Stomach (tissue), 9 donors: ENCODE measurements around the gene WDR76. TPM values are rescaled to one million over a fixed set of nuclear protein-coding genes. Genes with fewer than 3 reads are reported as not detected.
"Not testable (repeated sequence)": the region's sequence is repeated elsewhere in the genome, so short reads cannot be mapped to it uniquely, and the experiment has no call there.

Experiments
- DNase-seq, 2 donors: peaks; one replicate each; pipeline versions ENCODE4 v3.0.0 to v3.0.0-alpha.2; 2013 to 2019
- H3K27ac ChIP-seq, 5 donors: fragments of 200-600 bp in 4 of 5; sonication (generic) in 4 of 5; one replicate each; pipeline ENCODE4 v1.5.1; 2013 to 2019; ENCODE audit warnings: mild to moderate bottlenecking in 1 of 5, moderate library complexity in 1 of 5
- H3K27me3 ChIP-seq, 3 donors: fragments of 200-600 bp; sonication (generic); one replicate each; pipeline ENCODE4 v1.5.1; 2017 to 2019; ENCODE audit warnings: mixed run types in 1 of 3
- H3K36me3 ChIP-seq, 4 donors: fragments of 200-600 bp; sonication (generic); 1 replicate in 3 of 4; 2 replicates in 1 of 4; pipeline ENCODE4 v1.5.1; 2016 to 2019
- H3K4me1 ChIP-seq, 4 donors: fragments of 200-600 bp; sonication (generic); one replicate each; pipeline ENCODE4 v1.5.1; 2016 to 2019
- H3K4me3 ChIP-seq, 4 donors: fragments of 200-600 bp; sonication (generic) in 3 of 4; one replicate each; pipeline ENCODE4 v1.5.1; 2016 to 2019; ENCODE audit warnings: mild to moderate bottlenecking in 1 of 4
- H3K9me3 ChIP-seq, 4 donors: fragments of 200-600 bp; sonication (generic); one replicate each; pipeline ENCODE4 v1.5.1; 2016 to 2019
- EP300 ChIP-seq: sonication (generic); formaldehyde crosslinking; IDR thresholded peaks from one replicate; pipeline ENCODE4 v1.6.1; 2017; ENCODE audit warnings: antibody characterized with exemption
- POLR2A ChIP-seq, 4 donors: fragments of 450-650 bp; IDR thresholded peaks; one replicate each; pipeline ENCODE4 v1.6.1; 2016; ENCODE audit warnings: antibody characterized with exemption in 4 of 4, control low read depth in 2 of 4, mild to moderate bottlenecking in 1 of 4, moderate library complexity in 1 of 4
- POLR2AphosphoS5 ChIP-seq, 3 donors: sonication (generic); formaldehyde crosslinking; IDR thresholded peaks; one replicate each; pipeline ENCODE4 v1.6.1; 2016; ENCODE audit warnings: antibody characterized with exemption in 3 of 3
- WGBS, 5 donors: extraction: QIAGEN DNeasy Blood & Tissue Kit in 3 of 5; methylation state at CpG; one replicate each; pipeline versions ENCODE4 v1.1.5 to v1.1.7; 2013 to 2018; 5-methylcytosine and 5-hydroxymethylcytosine counted together
- intact Hi-C: fragments of 100-400 bp; cut with DNase I; formaldehyde crosslinking; loops from one replicate; pipeline ENCODE4 v1.15.1; 2023; ENCODE audit warnings: low total_unique reads
- polyA plus RNA-seq, 3 donors: library from polyadenylated mRNA; stranded (reverse); fragments of 200-250 nt; gene quantifications; one replicate each; pipeline ENCODE4 v1.2.3, GENCODE V29; 2013
- total RNA-seq, 5 donors: library from RNA; depleted of rRNA; stranded (reverse); fragments of >200 nt; gene quantifications; one replicate each; pipeline versions ENCODE4 v1.1.0 to v1.2.3, GENCODE V29; 2014 to 2016
- TF ChIP-seq, protein P1 (sequence below), 7 experiments: fragments of 450-650 bp in 4 of 7; fragments of 200-600 bp in 3 of 7; sonication (generic) in 3 of 7; IDR thresholded peaks; one replicate each; pipeline ENCODE4 v1.5.1; 2016 to 2019; ENCODE audit warnings: antibody characterized with exemption in 7 of 7, control low read depth in 2 of 7, mild to moderate bottlenecking in 1 of 7
- donor health status: healthy with polysubstance abuse.
- donor health status: Bipolar disorder and iron deficiency.
- donor health status: healthy.

WDR76 gene
- total and polyA plus RNA-seq, 8 donors: 1.2 to 14.5 (median 3.8) TPM

DNA sequence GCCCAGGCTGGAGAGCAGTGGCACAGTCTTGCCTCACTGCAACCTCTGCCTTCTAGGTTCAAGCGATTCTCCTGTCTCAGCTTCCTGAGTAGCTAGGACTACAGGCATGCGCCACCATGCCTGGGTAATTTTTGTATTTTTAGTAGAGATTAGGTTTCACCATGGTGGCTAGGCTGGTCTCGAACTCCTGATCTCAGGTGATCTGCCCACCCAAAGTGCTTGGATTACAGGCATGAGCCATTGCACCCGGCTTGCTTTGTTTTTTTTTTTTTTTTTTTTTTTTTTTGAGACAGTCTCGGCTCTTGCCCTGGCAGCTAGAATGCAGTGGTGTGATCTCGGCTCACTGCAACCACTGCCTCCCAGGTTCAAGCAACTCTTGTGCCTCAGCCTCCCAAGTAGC lies 5.7 kb downstream of the WDR76 start:
- WGBS, 5 donors: 82 to 95% (median 92%) methylated on average over 6 of the region's 6 CpGs
- H3K4me3 ChIP-seq, H3K27me3 ChIP-seq, H3K27ac ChIP-seq, H3K9me3 ChIP-seq, DNase-seq, intact Hi-C loops: not testable (repeated sequence)
- Histone ChIP-seq H3K4me1 (peaks cover 0 to 15% (median 4%) of the 10 kb centered on the region in 4 donors), H3K36me3 (peaks cover 0 to 26% (median 25%) of the 10 kb centered on the region in 4 donors)

DNA sequence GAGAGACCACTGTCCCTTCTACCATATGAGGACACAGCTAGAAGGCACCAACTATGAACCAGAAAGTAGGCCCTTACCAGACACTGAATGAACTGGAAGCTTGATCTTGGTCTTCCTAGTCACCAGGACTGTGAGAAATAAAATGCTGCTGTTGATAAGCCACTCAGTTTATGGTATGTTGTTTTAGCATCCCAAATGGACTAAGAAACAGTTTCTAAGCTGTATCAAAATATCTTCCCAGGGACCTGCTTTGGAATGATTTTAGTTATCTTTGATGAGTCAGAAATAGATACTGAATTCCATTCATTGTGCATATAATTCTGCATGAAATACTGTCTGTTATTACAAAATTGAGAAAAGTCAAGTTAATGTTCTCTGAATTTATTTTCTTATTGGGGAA lies 18.6 kb downstream of the WDR76 start:
- Histone ChIP-seq H3K9me3 (no peaks in the 10 kb centered on the region), H3K36me3 (peaks cover 6 to 72% (median 50%) of the 10 kb centered on the region in 4 donors), H3K4me1 (no peaks in the 10 kb centered on the region), H3K27ac (no peak overlapping the region), H3K4me3 (no peak overlapping the region), H3K27me3 (no peaks in the 10 kb centered on the region)
- TF ChIP-seq POLR2A (IDR thresholded peaks at IDR 0.05): no peak
- no peak for TF ChIP-seq EP300
- TF ChIP-seq, protein P1, sequence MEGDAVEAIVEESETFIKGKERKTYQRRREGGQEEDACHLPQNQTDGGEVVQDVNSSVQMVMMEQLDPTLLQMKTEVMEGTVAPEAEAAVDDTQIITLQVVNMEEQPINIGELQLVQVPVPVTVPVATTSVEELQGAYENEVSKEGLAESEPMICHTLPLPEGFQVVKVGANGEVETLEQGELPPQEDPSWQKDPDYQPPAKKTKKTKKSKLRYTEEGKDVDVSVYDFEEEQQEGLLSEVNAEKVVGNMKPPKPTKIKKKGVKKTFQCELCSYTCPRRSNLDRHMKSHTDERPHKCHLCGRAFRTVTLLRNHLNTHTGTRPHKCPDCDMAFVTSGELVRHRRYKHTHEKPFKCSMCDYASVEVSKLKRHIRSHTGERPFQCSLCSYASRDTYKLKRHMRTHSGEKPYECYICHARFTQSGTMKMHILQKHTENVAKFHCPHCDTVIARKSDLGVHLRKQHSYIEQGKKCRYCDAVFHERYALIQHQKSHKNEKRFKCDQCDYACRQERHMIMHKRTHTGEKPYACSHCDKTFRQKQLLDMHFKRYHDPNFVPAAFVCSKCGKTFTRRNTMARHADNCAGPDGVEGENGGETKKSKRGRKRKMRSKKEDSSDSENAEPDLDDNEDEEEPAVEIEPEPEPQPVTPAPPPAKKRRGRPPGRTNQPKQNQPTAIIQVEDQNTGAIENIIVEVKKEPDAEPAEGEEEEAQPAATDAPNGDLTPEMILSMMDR (IDR thresholded peaks at IDR 0.05): no peak
- no peak for TF ChIP-seq POLR2AphosphoS5 (IDR thresholded peaks at IDR 0.05)
- intact Hi-C loops: no loop called here
- DNase-seq: no peak

DNA sequence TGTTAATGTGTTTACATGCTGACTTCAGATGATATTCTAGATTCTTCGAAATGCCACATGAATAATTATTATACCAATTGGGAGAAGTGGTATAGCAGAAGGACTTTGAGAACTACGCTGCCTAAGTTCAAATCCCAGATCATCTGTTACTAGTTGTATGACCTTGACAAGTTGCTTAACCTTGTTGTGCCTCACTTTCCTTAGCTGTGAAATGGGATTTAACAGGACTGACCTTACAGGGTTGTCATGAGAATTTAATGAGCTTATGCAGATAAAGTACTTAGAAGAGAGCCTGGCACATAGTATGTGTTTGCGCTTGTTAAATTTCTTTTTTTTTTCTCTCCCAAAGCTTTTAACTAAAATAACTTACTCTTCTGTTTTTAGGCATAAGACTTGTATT lies 24.4 kb downstream of the WDR76 start:
- H3K4me3 ChIP-seq: no peak overlapping the region
- no peak for DNase-seq
- H3K36me3 ChIP-seq: peaks cover 15 to 66% (median 40%) of the 10 kb centered on the region in 4 donors
- no peaks in the 10 kb centered on the region for H3K4me1 ChIP-seq
- H3K27me3 ChIP-seq: no peaks in the 10 kb centered on the region
- H3K27ac ChIP-seq: no peak overlapping the region
- no peaks in the 10 kb centered on the region for H3K9me3 ChIP-seq
- TF ChIP-seq, protein P1 (IDR thresholded peaks at IDR 0.05): no peak
- TF ChIP-seq POLR2A (IDR thresholded peaks at IDR 0.05) (no peak), EP300 (no peak), POLR2AphosphoS5 (IDR thresholded peaks at IDR 0.05) (no peak)
- intact Hi-C loops: no loop called here
- WGBS, 5 donors: 96 to 99% (median 96%) methylated on average over 3 of the region's 3 CpGs

DNA sequence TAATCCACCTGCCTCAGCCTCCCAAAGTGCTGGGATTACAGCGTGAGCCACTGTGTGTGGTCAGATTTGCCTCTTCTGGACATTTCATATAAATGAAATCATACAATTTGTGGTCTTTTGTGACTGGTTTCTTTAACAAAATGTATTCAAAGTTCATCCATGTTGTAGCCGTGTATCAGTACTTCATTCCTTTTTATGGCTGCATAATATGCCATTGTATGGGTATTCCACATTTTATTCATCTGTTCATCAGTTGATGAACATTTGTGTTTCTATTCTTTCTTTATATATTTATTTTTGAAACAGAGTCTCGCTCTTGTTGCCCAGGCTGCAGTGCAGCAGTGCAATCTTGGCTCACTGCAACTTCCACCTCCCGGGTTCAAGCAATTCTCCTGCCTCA lies 25.8 kb downstream of the WDR76 start:
- no peaks in the 10 kb centered on the region for H3K27me3 ChIP-seq

DNA sequence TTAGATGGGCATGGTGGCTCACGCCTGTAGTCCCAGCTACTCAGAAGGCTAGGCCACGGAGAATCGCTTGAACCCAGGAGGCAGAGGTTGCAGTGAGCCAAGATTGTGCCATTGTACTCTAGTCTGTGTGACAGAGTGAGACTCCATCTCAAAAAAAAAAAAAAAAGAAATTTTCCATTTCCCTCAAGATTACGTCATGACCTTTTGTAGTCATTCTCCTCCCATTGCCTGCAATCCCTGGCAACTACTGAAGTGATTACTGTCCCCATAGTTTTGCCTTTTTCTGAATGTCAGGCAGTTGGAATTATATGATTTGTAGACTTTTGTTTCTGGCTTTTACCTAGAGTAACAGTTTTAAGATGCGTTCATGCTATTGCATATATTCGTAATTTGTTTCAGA lies 28.0 kb downstream of the WDR76 start:
- WGBS, 5 donors: 90 to 96% (median 94%) methylated on average over 6 of the region's 6 CpGs
- intact Hi-C loops: no loop called here
- DNase-seq: no peak
- Histone ChIP-seq H3K4me1 (no peaks in the 10 kb centered on the region), H3K4me3 (no peak overlapping the region), H3K27me3 (no peaks in the 10 kb centered on the region), H3K36me3 (peaks cover 8 to 65% (median 56%) of the 10 kb centered on the region in 4 donors), H3K9me3 (no peaks in the 10 kb centered on the region), H3K27ac (no peak overlapping the region)
- TF ChIP-seq POLR2A (IDR thresholded peaks at IDR 0.05) (no peak), EP300 (no peak), POLR2AphosphoS5 (IDR thresholded peaks at IDR 0.05) (no peak)
- TF ChIP-seq, protein P1 (IDR thresholded peaks at IDR 0.05): no peak

More for the DNA sequence above, 25.8 kb downstream of the WDR76 start:
- TF ChIP-seq POLR2A (IDR thresholded peaks at IDR 0.05) (no peak), POLR2AphosphoS5 (IDR thresholded peaks at IDR 0.05) (no peak), EP300 (no peak)
- TF ChIP-seq, protein P1 (IDR thresholded peaks at IDR 0.05): no peak
- Histone ChIP-seq H3K4me1 (no peaks in the 10 kb centered on the region), H3K4me3 (no peak overlapping the region), H3K27ac (no peak overlapping the region), H3K36me3 (peaks cover 9 to 56% (median 38%) of the 10 kb centered on the region in 4 donors), H3K9me3 (no peaks in the 10 kb centered on the region)
- DNase-seq: no peak
- intact Hi-C loops: no loop called here
- WGBS, 5 donors: 97 to 100% (median 98%) methylated on average over 4 of the region's 4 CpGs
